HG02870 (cell line): ENCODE results near the gene CREB5.
A peak's percentile ranks its signal among the peaks of the same experiment; 100 is the strongest.

ENCODE experiments used
- ATAC-seq: cut with Tn5 transposase; IDR thresholded peaks from one replicate; pipeline ENCODE4 v1.9.1; 2021; ENCODE audit warnings: mild to moderate bottlenecking, moderate library complexity; ENCODE audit not compliant: unreplicated experiment

Gene CREB5

GRCh38 chr7:28702171-28702570, 289.9 kb downstream of the CREB5 start:
- ATAC-seq = no peak

- no peak for ATAC-seq
These were observed 290.9 kb downstream of the CREB5 start for GRCh38 chr7:28703037-28703765.

- ATAC-seq = no peak
These were observed 292.4 kb downstream of the CREB5 start for GRCh38 chr7:28704706-28705105.

GRCh38 chr7:28705350-28705749, 293.0 kb downstream of the CREB5 start:
- peak; percentile 58 for ATAC-seq

- no peak for ATAC-seq
These were observed 294.3 kb downstream of the CREB5 start for GRCh38 chr7:28706584-28706983.

GRCh38 chr7:28707291-28707690, 295.0 kb downstream of the CREB5 start:
- ATAC-seq = no peak

- no peak for ATAC-seq
These were observed 296.0 kb downstream of the CREB5 start for GRCh38 chr7:28708033-28708951.

- ATAC-seq = no peak
These were observed 297.4 kb downstream of the CREB5 start for GRCh38 chr7:28709748-28710147.

- no peak for ATAC-seq
These were observed 298.8 kb downstream of the CREB5 start for GRCh38 chr7:28711114-28711513.

GRCh38 chr7:28714459-28715120, 302.3 kb downstream of the CREB5 start:
- ATAC-seq = no peak

- no peak for ATAC-seq
These were observed 305.2 kb downstream of the CREB5 start for GRCh38 chr7:28717445-28718054.

GRCh38 chr7:28718055-28718481, 305.8 kb downstream of the CREB5 start:
- ATAC-seq = no peak

GRCh38 chr7:28718545-28718944, 306.2 kb downstream of the CREB5 start:
- ATAC-seq = no peak

GRCh38 chr7:28722684-28723083, 310.4 kb downstream of the CREB5 start:
- no peak for ATAC-seq

GRCh38 chr7:28723336-28723735, 311.0 kb downstream of the CREB5 start:
- ATAC-seq = no peak

GRCh38 chr7:28724563-28724962, 312.2 kb downstream of the CREB5 start:
- no peak for ATAC-seq

GRCh38 chr7:28725045-28725642, 312.8 kb downstream of the CREB5 start:
- no peak for ATAC-seq

- no peak for ATAC-seq
These were observed 313.6 kb downstream of the CREB5 start for GRCh38 chr7:28725911-28726310.

GRCh38 chr7:28726555-28726954, 314.2 kb downstream of the CREB5 start:
- ATAC-seq = no peak

GRCh38 chr7:28729281-28729680, 317.0 kb downstream of the CREB5 start:
- ATAC-seq = no peak

- no peak for ATAC-seq
These were observed 317.4 kb downstream of the CREB5 start for GRCh38 chr7:28729727-28730126.
